Urothelium cell line (cell line): ENCODE results near the gene KCP.
A peak's percentile ranks its signal among the peaks of the same experiment; 100 is the strongest.

Experiments
- DNase-seq: peaks from one replicate; pipeline ENCODE4 v3.0.0; 2011; ENCODE audit warnings: low spot score, mixed read lengths
- FAIRE-seq: peaks from 2 replicates; lab custom pipeline; 2011; peaks lifted over from hg19 to GRCh38; lab: Jason Lieb, UNC

KCP gene

DNA sequence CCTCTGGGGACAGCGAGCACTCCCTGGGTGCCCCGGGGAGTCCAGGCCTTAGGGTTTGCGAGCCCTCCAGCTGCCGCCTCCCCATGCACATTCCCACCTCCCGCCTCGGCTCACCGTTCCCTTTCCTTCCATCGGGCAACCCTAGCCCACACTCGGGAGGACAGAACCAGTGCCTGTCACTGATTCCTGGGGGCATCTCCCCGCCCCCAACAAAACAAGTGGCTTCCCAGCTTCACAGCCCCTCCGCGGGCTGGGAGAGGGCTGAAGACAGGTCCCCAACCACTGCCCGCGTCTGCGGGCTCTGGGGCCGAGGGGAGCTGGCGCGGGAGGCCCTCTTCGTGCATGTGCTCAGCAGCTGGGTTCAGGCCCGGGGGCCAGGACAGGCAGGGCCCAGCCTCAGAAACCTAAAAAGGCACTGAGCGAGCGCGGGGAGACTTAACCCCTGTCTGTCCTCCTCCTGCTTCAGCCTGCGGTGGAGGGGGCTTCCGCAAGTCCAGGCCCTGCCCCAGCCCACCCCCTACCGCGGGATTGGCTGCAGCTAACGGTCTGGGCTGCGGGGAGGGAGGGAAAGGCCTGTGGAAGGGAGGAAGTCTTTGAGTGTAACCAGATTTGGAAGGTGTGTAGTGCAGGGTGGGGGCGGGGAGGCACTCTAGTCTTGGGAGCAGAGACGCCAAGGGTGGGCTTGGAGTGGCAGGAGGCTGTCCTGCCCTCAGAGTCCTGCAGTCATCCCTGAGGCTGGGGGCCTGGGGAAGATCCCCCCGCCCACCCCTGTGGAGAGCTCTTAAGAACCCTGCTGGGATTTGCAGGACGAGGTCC, 79.1 kb downstream of the KCP start:
- DNase-seq (peak; percentile 41), FAIRE-seq (no peak)

DNA sequence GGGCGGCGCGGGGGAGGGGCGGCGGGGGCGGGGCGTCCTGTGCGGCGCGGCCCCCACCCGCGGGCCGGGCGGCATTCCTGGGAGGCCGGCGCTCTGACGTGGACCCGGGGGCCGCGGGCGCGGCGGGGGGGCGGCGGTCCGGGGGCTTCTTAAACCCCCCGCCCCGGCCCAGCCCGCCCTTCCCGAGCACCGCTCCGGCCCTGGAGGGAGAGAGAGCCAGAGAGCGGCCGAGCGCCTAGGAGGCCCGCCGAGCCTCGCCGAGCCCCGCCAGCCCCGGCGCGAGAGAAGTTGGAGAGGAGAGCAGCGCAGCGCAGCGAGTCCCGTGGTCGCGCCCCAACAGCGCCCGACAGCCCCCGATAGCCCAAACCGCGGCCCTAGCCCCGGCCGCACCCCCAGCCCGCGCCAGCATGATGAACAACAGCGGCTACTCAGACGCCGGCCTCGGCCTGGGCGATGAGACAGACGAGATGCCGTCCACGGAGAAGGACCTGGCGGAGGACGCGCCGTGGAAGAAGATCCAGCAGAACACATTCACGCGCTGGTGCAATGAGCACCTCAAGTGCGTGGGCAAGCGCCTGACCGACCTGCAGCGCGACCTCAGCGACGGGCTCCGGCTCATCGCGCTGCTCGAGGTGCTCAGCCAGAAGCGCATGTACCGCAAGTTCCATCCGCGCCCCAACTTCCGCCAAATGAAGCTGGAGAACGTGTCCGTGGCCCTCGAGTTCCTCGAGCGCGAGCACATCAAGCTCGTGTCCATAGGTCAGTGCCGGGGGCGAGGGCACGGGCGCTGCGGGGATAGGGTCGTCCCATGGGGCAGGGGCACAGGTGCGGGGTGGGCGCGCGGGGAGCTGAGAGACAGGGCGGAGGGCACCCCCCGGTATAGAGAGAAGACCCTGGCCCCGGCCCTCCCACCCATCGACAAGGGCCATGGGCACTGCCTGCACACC, 80.0 kb downstream of the KCP start, which contains the start of gene FLNC:
Gene FLNC, plus strand, starts transcription at position 176 of the 947 bp plus-strand sequence. Its CDS starts 232 bp downstream, at position 408.
- FAIRE-seq, result peak; percentile 74
- peak; percentile 79 for DNase-seq

DNA sequence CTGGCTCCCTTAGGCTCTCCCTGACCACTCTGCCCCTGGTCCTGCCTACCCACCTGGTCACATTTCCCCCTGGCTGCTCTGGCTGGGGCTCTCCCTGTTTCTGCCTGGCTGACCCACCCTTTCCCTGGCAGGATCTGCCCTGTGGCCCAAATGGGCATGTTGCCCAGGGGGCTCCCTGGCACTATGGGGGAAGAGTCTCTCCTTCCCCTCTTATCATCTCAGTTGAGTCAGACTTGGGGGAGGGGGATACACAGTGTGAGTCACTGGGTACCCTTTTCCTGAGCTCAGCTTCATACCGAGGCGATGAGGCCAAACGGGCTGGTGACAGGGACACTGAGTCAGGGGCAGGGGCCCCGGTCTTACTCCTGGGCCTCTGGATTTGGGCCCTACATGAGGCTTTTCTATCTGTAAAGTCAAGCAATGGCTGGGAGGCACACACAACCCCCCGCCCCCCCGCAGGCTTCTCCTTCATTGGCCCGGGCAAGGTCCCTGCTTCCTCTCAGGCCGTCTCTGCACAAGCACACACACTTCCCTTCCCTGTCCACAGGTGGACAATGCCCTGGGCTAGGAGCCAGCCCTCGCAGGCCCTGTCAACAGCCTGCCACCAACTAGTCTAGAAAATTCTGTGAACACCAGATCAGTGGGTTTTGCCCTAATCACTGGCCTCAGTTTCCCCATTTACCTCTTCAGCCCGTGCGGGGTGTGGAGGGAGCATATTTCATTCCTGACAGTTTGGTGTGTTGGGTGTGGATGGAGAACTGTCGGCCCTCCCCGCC, 80.9 kb downstream of the KCP start:
- DNase-seq, result peak; percentile 52

DNA sequence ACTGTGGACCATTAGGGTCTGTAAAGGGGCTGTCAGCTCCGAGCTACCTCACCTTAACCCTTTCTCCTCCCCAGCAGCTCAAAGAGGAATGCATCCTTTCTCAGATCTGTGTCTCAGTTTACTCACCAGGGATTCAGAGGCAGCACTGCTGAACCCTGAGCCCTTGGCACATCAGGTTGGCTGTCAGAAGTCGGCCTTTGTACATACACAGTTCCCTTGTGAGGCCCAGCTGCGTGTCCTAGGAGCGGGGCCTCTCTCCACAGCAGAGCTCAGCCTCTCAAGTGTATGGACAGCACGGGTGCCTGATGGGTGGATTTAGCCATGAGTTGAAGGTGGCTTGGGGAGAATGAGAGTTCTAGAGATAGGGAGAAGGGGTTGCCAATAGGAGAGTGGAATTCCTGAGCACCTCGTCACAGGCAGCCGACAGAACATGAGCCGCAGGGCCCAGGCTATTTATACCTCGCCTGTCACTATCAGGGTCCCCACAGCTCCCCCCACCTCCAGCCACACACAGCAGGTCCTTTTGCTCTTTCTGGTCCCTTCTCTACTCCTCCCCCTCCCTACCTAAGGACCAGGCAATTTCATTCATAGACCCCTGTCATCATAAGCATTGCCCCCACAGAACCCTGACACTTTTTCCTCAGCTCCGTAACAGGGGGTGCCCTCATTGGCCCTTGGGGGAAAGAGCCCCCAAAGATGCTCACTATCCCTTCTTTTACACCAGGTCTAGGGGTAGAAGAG, 82.4 kb downstream of the KCP start:
- FAIRE-seq, result no peak

More for the DNA sequence above, 80.9 kb downstream of the KCP start:
- FAIRE-seq, result no peak

DNA sequence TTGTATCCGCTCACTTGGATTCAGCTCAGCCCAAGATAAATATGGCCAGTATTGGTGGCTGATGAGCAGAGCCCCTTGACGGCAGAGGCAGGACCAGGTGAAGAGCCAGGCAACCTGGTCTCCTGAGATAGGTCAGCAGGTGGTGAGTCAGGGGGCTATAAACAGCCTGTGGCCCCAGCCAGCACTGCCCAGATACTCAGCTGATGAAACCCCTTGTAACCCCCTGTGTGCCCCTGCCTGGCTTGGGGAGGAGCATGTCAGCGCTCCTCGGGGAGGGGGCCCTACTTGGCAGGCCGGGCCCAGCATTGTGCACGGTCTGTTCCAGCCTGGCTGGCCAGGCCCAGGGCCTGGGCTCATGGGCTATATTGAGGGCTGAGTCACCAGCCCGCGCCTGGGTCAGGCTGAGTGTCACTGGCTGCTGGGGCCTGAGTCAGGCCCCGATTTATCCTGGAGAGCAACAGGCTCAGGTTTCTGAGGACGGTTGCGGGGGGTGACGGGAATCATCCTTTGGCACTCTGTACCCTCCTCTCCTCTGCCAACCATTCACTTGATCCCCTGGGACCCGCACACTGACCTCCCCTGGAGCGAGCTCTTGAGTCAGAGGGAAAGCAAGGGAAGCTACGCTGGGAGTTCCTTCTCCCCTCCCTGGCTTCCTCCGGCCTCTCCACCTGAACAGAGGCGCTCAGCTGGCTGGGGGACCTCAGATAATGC, 83.1 kb downstream of the KCP start:
- peak; percentile 80 for DNase-seq
- no peak for FAIRE-seq

More for the DNA sequence above, 82.4 kb downstream of the KCP start:
- peak; percentile 52 for DNase-seq

DNA sequence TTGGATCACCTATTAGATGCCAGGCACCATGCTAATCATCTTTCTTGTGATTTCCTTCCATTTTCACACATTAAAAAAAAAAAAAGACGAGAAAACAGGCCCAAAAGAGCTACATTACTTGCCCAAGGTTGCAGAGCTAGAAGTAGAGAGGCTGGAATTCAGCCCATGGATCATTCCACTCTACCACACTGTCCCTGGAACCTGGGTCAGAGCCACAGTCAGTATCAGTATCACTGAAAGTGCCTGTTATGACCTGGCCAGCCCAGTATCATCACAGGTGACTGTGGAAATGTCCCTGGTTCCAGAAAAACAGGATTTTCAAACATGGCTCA, 83.6 kb downstream of the KCP start:
- DNase-seq, result no peak
- FAIRE-seq, result no peak
